Heart left ventricle (tissue), 13 donors: ENCODE data around the gene CAMP.

Source experiments
- POLR2A ChIP-seq, 2 donors: fragments of 450-650 bp; IDR thresholded peaks; one replicate each; pipeline ENCODE4 v1.6.1; 2017; ENCODE audit warnings: antibody characterized with exemption in 2 of 2, mild to moderate bottlenecking in 2 of 2, moderate library complexity in 2 of 2
- TF ChIP-seq, protein P1 (sequence below), 12 donors: fragments of 200-600 bp; sonication (generic) in 4 of 12; IDR thresholded peaks; one replicate each; pipeline versions ENCODE4 v1.5.0 to v1.8.0; 2018 to 2022; ENCODE audit warnings: antibody characterized with exemption in 12 of 12, mild to moderate bottlenecking in 5 of 12
- donor health status: ischemic (EF 13 %, LVEDD 7.1; RV severe dilation, severe dysfunction).
- donor health status: DM: no; HTN: yes; CAD: no.
- donor health status: DM: no; HTN: no; CAD: no.
- donor health status: ischemic (EF 25% LVEDD 6.9; RV normal size, moderate dysfunction).
- donor health status: ischemic (EF 25% LVEDD 5.7; RV mildly dilated, moderate dysfunction).
- donor health status: ischemic (EF 35%, LVEDD 5.7; RV mildly dilated, moderate dysfunction).
- donor health status: nonischemic (EF 11% LVEDD 7.7; RV severe dilation, severe dysfunction).
- donor health status: DM: yes; HTN: yes; CAD: no.
- donor health status: PGD.
- donor health status: ischemic (EF 29% LVEDD 5.4; RV normal size, mild dysfunction).
- donor health status: nonischemic (EF 23%, LVEDD 6.1; RV moderate dilation, normal function).

DNA sequence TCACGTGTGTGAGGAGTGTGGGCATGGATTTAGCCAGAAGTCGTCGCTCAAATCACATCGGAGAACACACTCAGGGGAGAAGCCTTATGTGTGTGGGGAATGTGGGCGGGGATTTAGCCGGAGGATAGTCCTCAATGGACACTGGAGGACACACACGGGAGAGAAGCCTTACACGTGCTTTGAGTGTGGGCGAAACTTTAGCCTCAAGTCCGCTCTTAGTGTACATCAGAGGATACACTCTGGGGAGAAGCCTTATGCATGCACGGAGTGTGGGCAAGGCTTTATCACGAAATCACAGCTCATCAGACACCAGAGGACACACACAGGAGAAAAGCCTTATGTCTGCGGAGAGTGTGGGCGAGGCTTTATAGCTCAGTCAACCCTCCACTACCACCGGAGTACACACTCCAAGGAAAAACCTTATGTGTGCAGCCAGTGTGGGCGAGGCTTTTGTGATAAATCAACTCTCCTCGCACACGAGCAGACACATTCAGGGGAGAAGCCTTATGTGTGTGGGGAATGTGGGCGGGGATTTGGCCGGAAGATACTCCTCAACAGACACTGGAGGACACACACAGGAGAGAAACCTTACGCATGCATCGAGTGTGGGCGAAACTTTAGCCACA is 45.8 kb downstream of the CAMP start:
- TF ChIP-seq, protein P1, sequence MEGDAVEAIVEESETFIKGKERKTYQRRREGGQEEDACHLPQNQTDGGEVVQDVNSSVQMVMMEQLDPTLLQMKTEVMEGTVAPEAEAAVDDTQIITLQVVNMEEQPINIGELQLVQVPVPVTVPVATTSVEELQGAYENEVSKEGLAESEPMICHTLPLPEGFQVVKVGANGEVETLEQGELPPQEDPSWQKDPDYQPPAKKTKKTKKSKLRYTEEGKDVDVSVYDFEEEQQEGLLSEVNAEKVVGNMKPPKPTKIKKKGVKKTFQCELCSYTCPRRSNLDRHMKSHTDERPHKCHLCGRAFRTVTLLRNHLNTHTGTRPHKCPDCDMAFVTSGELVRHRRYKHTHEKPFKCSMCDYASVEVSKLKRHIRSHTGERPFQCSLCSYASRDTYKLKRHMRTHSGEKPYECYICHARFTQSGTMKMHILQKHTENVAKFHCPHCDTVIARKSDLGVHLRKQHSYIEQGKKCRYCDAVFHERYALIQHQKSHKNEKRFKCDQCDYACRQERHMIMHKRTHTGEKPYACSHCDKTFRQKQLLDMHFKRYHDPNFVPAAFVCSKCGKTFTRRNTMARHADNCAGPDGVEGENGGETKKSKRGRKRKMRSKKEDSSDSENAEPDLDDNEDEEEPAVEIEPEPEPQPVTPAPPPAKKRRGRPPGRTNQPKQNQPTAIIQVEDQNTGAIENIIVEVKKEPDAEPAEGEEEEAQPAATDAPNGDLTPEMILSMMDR (IDR thresholded peaks at IDR 0.05), result no peak
- no peak for TF ChIP-seq POLR2A (IDR thresholded peaks at IDR 0.05)
